ENCODE measurements around the gene GSK3A.

The GSK3A gene

GRCh38 chr19:42279155-42279901 is 36.9 kb upstream of the GSK3A start:
- Histone ChIP-seq H3K9ac (ENCODE audit: low read depth, low read length) (peak overlapping the region; percentile 79; the same call in 1 of the 2 replicates), H3K27ac (ENCODE audit: low read length) (no peak overlapping the region), H3K4me3 (ENCODE audit: low read length) (peak overlapping the region; percentile 85), H3K27me3 (ENCODE audit: insufficient read depth, low read length) (no peaks in the 10 kb centered on the region), H3K9me3 (ENCODE audit: insufficient read depth, low read depth, low read length) (no peaks in the 10 kb centered on the region), H3K36me3 (ENCODE audit: insufficient read depth, low read depth, low read length) (peaks cover 7% of the 10 kb centered on the region; the same call in 1 of the 2 replicates), H3K4me1 (ENCODE audit: insufficient read depth, low read length) (peaks cover 16% of the 10 kb centered on the region)

- Histone ChIP-seq H3K9me3 (ENCODE audit: insufficient read depth, low read depth, low read length) (no peaks in the 10 kb centered on the region), H3K4me1 (ENCODE audit: insufficient read depth, low read length) (peaks cover 16% of the 10 kb centered on the region), H3K27ac (ENCODE audit: low read length) (no peak overlapping the region), H3K9ac (ENCODE audit: low read depth, low read length) (no peak overlapping the region), H3K4me3 (ENCODE audit: low read length) (no peak overlapping the region), H3K36me3 (ENCODE audit: insufficient read depth, low read depth, low read length) (peaks cover 8% of the 10 kb centered on the region; the same call in 1 of the 2 replicates), H3K27me3 (ENCODE audit: insufficient read depth, low read length) (no peaks in the 10 kb centered on the region)
Observed at GRCh38 chr19:42278452-42279154, 36.2 kb upstream of the GSK3A start.

- Histone ChIP-seq H3K4me3 (ENCODE audit: low read length) (no peak overlapping the region), H3K9ac (ENCODE audit: low read depth, low read length) (no peak overlapping the region), H3K36me3 (ENCODE audit: insufficient read depth, low read depth, low read length) (peaks cover 8% of the 10 kb centered on the region; the same call in 1 of the 2 replicates), H3K27ac (ENCODE audit: low read length) (no peak overlapping the region), H3K27me3 (ENCODE audit: insufficient read depth, low read length) (no peaks in the 10 kb centered on the region), H3K9me3 (ENCODE audit: insufficient read depth, low read depth, low read length) (no peaks in the 10 kb centered on the region), H3K4me1 (ENCODE audit: insufficient read depth, low read length) (peaks cover 11% of the 10 kb centered on the region)
Observed at GRCh38 chr19:42277821-42278451, 35.5 kb upstream of the GSK3A start.

GRCh38 chr19:42276821-42277220 is 34.4 kb upstream of the GSK3A start:
- Histone ChIP-seq H3K4me1 (ENCODE audit: insufficient read depth, low read length) (peaks cover 2% of the 10 kb centered on the region), H3K9ac (ENCODE audit: low read depth, low read length) (no peak overlapping the region), H3K27me3 (ENCODE audit: insufficient read depth, low read length) (no peaks in the 10 kb centered on the region), H3K4me3 (ENCODE audit: low read length) (no peak overlapping the region), H3K27ac (ENCODE audit: low read length) (no peak overlapping the region), H3K9me3 (ENCODE audit: insufficient read depth, low read depth, low read length) (no peaks in the 10 kb centered on the region), H3K36me3 (ENCODE audit: insufficient read depth, low read depth, low read length) (peaks cover 8% of the 10 kb centered on the region; the same call in 1 of the 2 replicates)

- Histone ChIP-seq H3K36me3 (ENCODE audit: insufficient read depth, low read depth, low read length) (peaks cover 8% of the 10 kb centered on the region; the same call in 1 of the 2 replicates), H3K9me3 (ENCODE audit: insufficient read depth, low read depth, low read length) (no peaks in the 10 kb centered on the region), H3K27ac (ENCODE audit: low read length) (no peak overlapping the region), H3K4me1 (ENCODE audit: insufficient read depth, low read length) (no peaks in the 10 kb centered on the region; the same call in none of the 2 replicates), H3K27me3 (ENCODE audit: insufficient read depth, low read length) (no peaks in the 10 kb centered on the region), H3K4me3 (ENCODE audit: low read length) (no peak overlapping the region), H3K9ac (ENCODE audit: low read depth, low read length) (no peak overlapping the region)
Observed at GRCh38 chr19:42276284-42276683, 33.9 kb upstream of the GSK3A start.

- no peaks in the 10 kb centered on the region for H3K27me3 ChIP-seq (ENCODE audit: insufficient read depth, low read length)
- no peak overlapping the region for H3K27ac ChIP-seq (ENCODE audit: low read length)
- H3K9ac ChIP-seq (ENCODE audit: low read depth, low read length) = no peak overlapping the region
- H3K36me3 ChIP-seq (ENCODE audit: insufficient read depth, low read depth, low read length) = peaks cover 8% of the 10 kb centered on the region; the same call in 1 of the 2 replicates
- H3K9me3 ChIP-seq (ENCODE audit: insufficient read depth, low read depth, low read length) = no peaks in the 10 kb centered on the region
- no peak overlapping the region for H3K4me3 ChIP-seq (ENCODE audit: low read length)
- no peaks in the 10 kb centered on the region; the same call in none of the 2 replicates for H3K4me1 ChIP-seq (ENCODE audit: insufficient read depth, low read length)
Observed at GRCh38 chr19:42275517-42275916, 33.1 kb upstream of the GSK3A start.

GRCh38 chr19:42275103-42275502 is 32.7 kb upstream of the GSK3A start:
- Histone ChIP-seq H3K27ac (ENCODE audit: low read length) (no peak overlapping the region), H3K36me3 (ENCODE audit: insufficient read depth, low read depth, low read length) (peaks cover 8% of the 10 kb centered on the region; the same call in 1 of the 2 replicates), H3K9me3 (ENCODE audit: insufficient read depth, low read depth, low read length) (no peaks in the 10 kb centered on the region), H3K9ac (ENCODE audit: low read depth, low read length) (no peak overlapping the region), H3K4me1 (ENCODE audit: insufficient read depth, low read length) (peaks cover 3% of the 10 kb centered on the region), H3K27me3 (ENCODE audit: insufficient read depth, low read length) (no peaks in the 10 kb centered on the region), H3K4me3 (ENCODE audit: low read length) (no peak overlapping the region)

- H3K9me3 ChIP-seq (ENCODE audit: insufficient read depth, low read depth, low read length) = no peaks in the 10 kb centered on the region
- H3K4me1 ChIP-seq (ENCODE audit: insufficient read depth, low read length) = peaks cover 7% of the 10 kb centered on the region
- H3K27ac ChIP-seq (ENCODE audit: low read length) = no peak overlapping the region
- H3K9ac ChIP-seq (ENCODE audit: low read depth, low read length) = no peak overlapping the region
- H3K36me3 ChIP-seq (ENCODE audit: insufficient read depth, low read depth, low read length) = peaks cover 8% of the 10 kb centered on the region; the same call in 1 of the 2 replicates
- no peaks in the 10 kb centered on the region for H3K27me3 ChIP-seq (ENCODE audit: insufficient read depth, low read length)
- no peak overlapping the region for H3K4me3 ChIP-seq (ENCODE audit: low read length)
Observed at GRCh38 chr19:42274065-42274682, 31.8 kb upstream of the GSK3A start.

- Histone ChIP-seq H3K27me3 (ENCODE audit: insufficient read depth, low read length) (no peaks in the 10 kb centered on the region), H3K27ac (ENCODE audit: low read length) (no peak overlapping the region), H3K9me3 (ENCODE audit: insufficient read depth, low read depth, low read length) (no peaks in the 10 kb centered on the region), H3K9ac (ENCODE audit: low read depth, low read length) (no peak overlapping the region), H3K36me3 (ENCODE audit: insufficient read depth, low read depth, low read length) (peaks cover 8% of the 10 kb centered on the region; the same call in 1 of the 2 replicates), H3K4me3 (ENCODE audit: low read length) (no peak overlapping the region), H3K4me1 (ENCODE audit: insufficient read depth, low read length) (peaks cover 7% of the 10 kb centered on the region)
Observed at GRCh38 chr19:42273407-42274064, 31.1 kb upstream of the GSK3A start.

- H3K27ac ChIP-seq (ENCODE audit: low read length) = no peak overlapping the region
- H3K27me3 ChIP-seq (ENCODE audit: insufficient read depth, low read length) = no peaks in the 10 kb centered on the region
- H3K36me3 ChIP-seq (ENCODE audit: insufficient read depth, low read depth, low read length) = peaks cover 8% of the 10 kb centered on the region; the same call in 1 of the 2 replicates
- no peak overlapping the region for H3K4me3 ChIP-seq (ENCODE audit: low read length)
- H3K4me1 ChIP-seq (ENCODE audit: insufficient read depth, low read length) = peaks cover 7% of the 10 kb centered on the region
- H3K9me3 ChIP-seq (ENCODE audit: insufficient read depth, low read depth, low read length) = no peaks in the 10 kb centered on the region
- no peak overlapping the region for H3K9ac ChIP-seq (ENCODE audit: low read depth, low read length)
Observed at GRCh38 chr19:42272989-42273406, 30.6 kb upstream of the GSK3A start.

- H3K4me1 ChIP-seq (ENCODE audit: insufficient read depth, low read length) = peaks cover 7% of the 10 kb centered on the region
Observed at GRCh38 chr19:42272535-42272897, 30.1 kb upstream of the GSK3A start.

More at GRCh38 chr19:42272535-42272897, 30.1 kb upstream of the GSK3A start:
- Histone ChIP-seq H3K9ac (ENCODE audit: low read depth, low read length) (no peak overlapping the region), H3K4me3 (ENCODE audit: low read length) (no peak overlapping the region), H3K27ac (ENCODE audit: low read length) (no peak overlapping the region), H3K27me3 (ENCODE audit: insufficient read depth, low read length) (no peaks in the 10 kb centered on the region), H3K36me3 (ENCODE audit: insufficient read depth, low read depth, low read length) (peaks cover 8% of the 10 kb centered on the region; the same call in 1 of the 2 replicates), H3K9me3 (ENCODE audit: insufficient read depth, low read depth, low read length) (no peaks in the 10 kb centered on the region)

Measured in iPS-20b (cell line).